Activated CD4-positive, alpha-beta T cell treated with anti-CD3 and anti-CD28 coated beads, Interleukin-2, amount 50 U/mL, for 4 hours (primary cell): ENCODE measurements around the gene CTSD.

Source experiments
- DNase-seq, 2 experiments: peaks; one replicate each; pipeline ENCODE4 v3.0.0-alpha.2; 2020

Gene CTSD

GRCh38 chr11:1719781-1720180 is 43.9 kb downstream of the CTSD start:
- DNase-seq = no peak

- DNase-seq = no peak
Measured at GRCh38 chr11:1718326-1718725, 45.4 kb downstream of the CTSD start.

DNA sequence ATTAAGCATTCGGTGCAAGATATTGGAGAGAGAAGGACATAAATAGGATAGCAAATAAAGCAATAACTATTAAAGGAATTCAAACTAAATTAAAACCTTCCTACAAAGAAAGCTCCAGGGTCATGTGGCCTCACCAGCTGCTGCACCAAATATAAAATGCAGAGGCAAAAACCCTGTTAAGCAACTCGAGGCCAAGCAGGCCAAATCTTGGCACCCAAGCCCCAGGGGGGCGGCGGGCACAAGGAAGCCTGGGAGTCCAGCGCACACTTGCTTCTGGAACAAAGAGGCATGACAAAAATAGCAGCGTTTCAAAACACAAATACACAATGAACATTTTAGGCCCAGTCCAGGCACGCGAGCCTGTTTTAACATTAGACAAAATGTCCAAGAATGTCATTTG is 46.0 kb downstream of the CTSD start:
- DNase-seq = no peak

DNA sequence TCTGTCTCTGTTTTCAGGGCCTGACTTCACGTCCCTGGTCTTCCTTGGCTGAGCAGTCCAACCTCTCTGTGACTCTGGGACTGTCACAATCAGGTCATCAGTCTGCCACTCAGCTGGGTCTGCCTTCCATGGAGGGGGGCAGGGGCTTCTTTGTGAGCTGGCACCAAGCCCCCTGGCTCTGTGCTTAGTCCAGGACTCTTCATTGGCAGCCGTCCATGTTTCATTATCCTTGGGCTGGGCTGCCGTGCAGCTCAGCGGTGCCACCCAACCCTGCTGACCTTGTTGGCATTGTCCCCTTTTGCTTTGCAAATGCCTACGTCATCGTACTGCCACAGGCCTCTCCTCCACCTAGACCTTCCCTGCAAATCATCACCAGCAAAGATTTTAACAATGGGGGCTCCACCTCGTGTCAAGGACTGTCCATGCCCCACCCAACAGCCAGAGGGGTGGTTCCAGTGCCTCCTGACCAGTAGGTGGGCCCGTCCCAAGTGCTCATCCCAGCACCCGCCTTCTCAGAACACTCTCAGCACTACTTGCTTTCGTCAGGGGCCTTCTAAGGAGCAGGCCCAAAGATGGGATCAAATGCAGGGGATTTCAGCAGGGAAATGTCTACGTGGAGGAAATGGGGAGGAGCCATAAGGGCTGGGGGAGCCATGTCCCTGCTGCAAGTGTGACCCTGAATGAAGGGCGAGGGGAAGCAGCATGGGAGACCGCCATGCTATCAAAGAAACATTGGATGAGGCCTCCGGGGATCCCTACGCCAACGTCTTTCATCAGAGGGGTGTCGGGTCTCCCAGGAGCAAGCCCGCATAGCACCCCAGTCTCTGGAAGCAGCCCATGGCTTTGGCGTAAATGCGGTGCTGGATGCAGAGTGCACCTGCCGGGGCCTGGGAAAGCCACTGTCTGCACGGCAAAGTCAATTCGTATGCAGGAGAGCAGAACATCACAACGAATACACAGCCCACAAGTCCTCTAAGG is 48.5 kb downstream of the CTSD start:
- DNase-seq = no peak

DNA sequence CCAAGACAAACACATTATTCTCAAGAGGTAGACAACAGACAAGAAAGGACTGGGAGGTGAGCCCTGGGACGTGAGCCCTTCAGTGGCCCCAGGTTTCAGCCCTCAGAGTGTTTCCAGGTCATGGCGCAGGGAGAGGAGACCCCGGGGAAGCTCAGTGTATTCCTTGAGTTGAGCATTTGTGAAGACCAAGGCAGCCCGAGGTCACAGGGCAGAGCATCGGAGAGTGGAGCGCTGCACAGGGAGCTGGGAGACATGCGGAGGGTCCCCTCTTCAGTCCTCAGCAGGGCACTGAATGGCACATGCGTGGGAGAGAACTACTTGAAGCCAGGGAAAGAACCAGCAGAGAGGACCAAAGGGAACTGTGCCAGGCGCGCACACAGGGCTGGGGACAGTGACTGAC is 55.0 kb downstream of the CTSD start:
- DNase-seq = no peak

DNA sequence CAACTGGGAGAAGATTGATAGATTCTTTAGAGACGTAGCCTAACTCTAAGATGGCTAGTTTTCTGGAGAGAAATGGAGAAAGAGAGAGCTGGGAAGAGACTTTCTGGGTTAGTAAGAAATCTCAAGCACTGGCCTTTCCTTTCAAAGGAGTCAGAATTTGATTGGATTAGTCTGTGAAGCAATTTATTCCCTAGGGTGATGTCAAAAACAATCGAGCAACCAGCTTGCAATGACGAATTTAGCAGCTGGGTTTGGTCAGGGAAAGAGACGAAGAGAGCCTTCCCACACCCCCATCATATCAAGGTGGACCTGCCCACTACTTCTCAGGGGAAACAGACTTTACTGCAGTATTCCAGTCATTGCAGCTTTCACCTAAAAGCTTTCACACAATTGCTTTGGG is 56.0 kb downstream of the CTSD start:
- DNase-seq = no peak

DNA sequence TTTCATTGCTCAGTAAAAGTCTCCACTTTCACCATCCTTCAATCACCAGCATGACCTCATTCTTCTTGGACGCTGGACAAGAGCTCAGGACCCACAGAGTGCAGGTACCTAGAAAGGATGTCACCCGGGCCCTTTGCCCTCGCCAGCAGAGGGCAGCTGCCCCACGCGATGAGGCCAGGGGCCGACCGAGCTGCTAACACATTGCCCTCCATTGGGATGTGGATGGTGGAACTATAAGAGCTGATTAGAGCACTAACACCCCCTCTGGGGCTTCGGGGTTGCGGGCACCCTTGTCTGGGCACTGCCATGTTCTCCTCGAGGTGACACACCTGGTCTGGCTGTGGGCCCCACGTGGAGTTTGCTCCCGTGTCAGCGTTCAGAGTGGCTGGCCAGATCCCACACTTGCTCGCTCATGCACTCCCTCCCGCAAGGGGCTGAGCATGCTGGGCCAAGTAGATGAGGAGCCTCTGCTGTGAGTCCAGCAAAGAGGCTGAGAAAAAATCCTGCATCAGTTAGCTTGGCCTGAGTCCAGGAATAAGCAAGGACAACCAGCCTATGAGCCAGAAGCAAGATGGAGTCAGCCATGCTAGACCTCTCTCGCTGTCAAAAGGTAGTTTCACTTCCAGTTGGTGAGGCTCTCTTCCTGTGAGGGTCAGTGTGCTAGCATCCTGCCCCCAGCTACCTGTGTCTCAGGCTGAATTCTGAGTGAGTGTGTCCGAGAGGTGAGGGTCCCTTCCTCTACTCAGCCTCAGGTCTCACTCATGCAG is 56.9 kb downstream of the CTSD start:
- DNase-seq = no peak

DNA sequence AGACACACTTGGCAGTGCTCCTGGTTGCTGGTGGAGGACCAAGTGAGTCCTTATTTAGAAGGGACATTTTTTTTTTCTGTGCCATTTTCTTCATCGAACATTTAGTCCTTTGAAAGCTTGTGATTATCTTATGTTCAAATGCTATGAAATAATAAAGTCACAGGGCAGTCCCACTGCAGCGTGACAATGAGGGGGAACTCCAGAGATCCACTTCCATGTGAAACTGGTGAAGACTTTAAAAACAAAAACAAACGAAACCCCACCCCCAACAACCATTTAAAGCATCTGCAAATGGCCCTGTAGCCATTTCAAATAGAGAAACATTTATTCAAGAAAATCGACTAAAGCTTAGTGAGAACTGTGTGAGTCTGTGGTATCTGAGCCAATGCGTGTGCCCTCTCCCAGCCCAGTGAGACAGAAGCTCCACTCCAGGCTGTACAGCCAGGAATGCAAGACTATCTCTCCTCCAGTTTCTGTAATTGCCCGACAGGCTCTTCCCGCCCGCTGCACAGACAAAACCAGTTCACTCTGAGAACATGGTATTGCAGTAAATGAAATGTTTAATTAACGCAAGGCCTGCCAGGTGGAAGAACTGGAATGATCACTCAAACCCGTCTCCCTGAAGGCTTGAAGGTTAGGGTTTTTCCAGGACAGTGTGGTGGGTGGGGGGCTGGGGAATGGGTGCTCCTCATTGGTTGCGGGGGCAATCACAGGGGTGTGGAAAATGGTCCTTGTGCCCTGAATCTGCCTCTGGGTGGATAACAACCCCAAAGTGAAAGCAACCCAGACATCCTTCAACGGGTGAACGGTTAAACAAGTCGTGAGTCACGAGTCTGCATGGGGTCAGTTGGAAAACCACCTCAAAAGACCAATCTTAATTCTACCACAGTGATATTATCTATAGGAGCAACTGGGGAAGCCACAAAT is 58.3 kb downstream of the CTSD start:
- no peak for DNase-seq

GRCh38 chr11:1703146-1703545 is 60.6 kb downstream of the CTSD start:
- no peak for DNase-seq
